RCC 7860 (cell line): ENCODE results near the gene CCDC175.

ENCODE experiments used
- DNase-seq: peaks from one replicate; pipeline ENCODE4 v3.0.0-alpha.2; 2015; ENCODE audit warnings: low spot score
- FAIRE-seq: peaks from 2 replicates; lab custom pipeline; 2012; peaks lifted over from hg19 to GRCh38; lab: Jason Lieb, UNC

The CCDC175 gene

DNA sequence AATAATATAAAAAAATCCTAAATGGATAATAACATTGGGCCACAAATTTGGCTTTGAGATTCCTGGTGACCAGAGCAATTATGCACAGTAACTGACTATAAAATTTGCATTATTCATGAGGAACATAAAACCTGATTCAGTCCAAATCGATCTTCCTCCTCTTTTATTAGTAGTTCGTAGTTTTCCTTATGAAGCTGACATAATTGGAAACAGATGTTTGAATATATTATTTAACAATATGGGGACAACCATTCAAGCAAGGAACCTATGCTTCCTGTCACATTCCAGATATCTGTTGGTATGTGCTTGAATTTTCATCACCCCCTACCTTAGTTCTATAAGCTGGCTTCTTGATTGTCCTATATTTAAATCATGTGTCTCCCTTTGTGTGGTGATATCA, 34.9 kb downstream of the CCDC175 start:
- no peak for DNase-seq
- no peak for FAIRE-seq

DNA sequence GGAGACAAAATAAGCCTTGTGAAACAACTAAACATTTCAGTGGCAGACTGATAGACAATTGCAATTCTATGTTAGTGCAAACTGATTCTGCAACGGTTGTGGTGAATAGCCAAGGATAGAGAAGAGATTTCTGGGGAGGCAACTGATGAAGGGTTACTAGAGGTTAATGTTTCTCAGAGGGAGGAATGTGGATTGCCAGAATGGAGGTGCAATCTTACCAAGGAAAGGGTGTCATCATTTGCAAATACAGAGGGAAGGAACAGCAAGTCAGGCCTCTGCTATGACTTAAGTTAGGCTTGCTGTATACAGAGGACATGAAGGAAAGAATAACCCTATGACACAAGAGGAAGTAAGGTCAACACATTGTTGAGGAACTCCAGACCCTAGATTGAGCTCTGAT, 35.8 kb downstream of the CCDC175 start:
- DNase-seq (no peak), FAIRE-seq (no peak)

DNA sequence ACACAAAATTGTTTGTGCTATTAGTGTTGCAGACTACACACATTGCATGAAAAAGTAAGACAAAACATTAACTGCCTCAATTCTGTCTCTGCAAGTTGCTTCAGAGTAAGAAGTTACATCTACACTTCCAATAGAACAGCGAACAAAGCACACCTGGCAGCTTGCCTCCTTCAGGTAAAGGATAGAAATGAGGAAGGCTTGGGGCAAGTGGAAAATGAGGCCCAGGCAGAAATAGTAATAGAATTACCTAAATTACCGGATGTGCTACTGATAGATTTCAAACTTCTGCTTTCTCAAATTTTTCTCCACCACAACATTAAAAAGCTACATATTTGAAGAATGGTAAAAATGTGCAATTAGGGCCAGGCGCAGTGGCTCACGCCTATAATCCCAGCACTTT, 37.7 kb downstream of the CCDC175 start:
- DNase-seq (no peak), FAIRE-seq (no peak)

DNA sequence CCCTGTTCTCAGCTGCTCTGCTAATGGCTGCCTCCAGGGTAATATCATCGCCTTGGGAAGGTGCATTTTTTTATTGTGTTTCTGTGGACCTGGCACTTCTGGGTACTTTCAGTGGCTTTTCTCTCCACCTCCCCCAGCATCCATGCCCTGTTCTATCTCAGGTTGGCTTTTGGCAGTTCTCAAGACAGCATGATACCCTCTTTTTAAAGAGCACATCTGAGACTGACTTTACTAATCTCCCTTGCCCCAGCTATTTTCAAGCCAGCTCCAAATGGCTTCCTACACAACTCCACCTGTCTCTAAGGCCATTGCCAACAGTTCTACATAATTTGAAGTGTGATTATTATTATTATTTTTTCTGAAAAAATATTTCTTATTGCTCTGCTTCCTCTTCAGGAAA, 39.1 kb downstream of the CCDC175 start:
- FAIRE-seq (no peak), DNase-seq (no peak)

DNA sequence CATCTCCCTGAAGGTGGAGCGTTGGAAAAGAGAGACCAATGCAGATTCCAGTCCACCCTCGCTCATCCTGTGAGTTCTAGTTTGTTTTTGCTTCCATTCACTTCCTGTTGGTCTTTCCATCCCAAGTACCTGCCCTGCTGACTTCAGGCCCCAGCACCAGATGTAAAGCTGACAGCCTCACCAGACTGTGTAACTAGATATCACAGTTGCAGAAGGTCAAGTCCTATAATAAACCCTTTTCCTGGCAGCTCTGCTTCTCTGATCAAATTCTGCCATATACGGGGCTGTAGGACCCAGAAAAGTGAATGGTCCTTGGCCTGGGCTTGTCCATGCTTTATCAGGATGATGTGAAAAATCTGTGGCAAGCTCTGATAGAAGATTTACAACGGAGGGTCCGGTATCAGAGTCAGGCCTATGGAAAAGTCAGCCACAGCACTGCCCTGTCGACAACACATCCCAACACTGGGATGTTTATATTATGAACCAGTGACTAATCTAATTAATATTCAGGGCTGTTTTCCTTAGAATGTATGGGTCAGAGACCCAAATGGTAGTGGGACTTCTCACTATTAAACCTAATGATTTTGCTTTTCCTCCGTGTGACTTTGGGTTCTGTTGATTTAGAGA, 42.1 kb downstream of the CCDC175 start:
- DNase-seq (no peak), FAIRE-seq (no peak)

DNA sequence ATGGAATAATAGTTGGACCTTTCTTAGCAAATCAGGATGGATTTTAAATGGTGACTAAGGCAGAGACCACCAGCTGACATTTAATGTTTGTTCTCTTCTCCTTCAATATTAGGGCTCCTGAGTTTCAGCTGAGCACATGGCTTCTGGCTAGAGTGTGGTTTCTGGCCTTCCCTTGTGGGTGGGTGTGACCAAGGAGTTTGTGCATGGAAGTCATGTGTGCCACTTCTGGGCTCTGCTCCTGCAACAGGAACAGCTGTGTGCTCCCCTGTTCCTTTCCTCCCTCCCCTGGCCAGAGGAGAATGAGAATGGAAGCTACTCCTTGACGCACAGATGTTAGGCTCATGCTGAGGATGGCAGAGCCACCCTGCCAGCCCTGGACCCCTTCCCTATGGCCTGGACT, 44.2 kb downstream of the CCDC175 start:
- DNase-seq, result no peak
- no peak for FAIRE-seq

DNA sequence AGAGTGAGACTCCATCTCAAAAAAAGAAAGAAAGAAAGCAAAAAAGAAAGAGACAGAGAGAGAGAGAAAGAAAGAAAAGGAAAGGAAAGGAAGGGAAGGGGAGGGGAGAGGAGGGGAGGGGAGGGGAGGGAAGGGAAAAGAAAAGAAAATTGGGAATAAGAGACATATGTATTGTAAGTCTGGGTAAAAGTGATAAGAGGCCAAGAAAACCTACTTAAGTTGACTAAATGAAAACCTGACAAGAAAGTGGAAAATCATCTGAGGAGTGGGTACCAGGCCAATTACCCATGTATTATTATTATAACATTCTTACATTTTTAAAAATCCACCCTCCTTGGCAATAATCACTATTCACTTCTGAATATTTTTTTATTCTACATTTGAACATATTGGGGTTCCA, 46.3 kb downstream of the CCDC175 start:
- DNase-seq, result no peak
- no peak for FAIRE-seq

DNA sequence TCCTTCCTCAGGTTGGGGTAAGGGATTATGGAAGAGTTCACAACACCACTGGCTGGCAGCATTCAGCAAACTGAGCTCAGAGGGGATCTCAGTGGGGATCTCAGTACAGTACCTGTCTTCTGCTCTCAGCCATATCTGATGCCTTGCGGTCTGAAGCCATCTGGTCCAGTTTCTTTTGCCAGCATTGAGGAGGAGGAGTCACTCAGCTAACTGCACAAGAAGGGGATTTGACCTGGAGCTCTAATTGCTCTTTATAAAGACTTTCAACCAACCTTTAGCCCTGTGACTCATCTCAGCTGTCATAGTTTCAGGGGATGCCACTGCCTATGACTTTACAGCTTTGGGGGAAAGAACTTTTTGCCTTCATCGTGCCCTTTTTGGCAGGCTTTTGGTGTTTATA, 47.4 kb downstream of the CCDC175 start:
- FAIRE-seq (no peak), DNase-seq (no peak)

DNA sequence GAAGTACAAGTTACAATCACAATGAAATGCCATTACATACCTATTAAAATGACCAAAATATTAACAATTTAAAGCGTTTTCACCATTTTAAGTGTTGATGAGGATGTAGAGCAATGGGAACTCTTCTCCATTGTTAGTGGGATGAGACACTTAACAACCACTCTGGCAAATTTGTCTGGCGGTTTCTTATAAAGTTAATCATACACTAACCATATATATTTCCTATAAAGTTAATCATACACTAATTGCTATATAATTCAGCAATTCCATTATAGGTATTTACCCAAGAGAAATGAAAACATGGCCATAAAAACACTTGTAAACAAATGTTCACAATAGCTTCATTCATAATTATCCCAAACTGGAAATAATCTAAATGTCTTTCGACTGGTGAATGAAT, 56.4 kb downstream of the CCDC175 start:
- DNase-seq, result no peak
- no peak for FAIRE-seq

DNA sequence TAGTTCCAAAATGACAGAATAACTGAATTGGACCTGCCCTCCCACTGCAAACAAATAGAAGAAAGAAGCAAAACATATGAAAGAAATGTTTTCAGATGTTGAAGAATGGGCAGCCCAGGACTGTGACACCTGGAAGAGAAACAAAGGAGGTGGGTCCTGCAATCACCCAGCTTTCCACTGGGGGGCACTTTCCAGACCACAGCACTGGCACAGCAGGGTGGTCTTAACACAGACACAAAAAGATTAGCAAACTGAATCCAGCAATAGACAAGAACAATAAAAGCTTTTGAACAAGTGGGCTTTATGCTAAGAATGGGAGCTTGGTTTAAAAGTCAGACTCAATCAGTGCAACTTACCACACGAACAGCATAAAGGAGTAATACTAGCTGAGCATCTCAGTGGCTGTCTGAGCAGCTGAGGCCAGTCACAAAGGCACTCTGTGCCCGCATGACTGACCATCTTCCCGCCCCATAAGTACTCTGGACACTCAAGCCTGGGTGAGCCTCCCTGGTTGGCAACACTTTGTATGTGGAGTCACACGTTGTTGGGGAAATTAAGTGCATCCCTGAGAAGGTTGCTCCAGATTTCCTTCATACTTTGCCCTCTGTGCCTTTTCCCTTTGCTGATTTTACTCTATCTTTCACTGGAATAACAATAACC, 64.6 kb downstream of the CCDC175 start:
- DNase-seq, result no peak

DNA sequence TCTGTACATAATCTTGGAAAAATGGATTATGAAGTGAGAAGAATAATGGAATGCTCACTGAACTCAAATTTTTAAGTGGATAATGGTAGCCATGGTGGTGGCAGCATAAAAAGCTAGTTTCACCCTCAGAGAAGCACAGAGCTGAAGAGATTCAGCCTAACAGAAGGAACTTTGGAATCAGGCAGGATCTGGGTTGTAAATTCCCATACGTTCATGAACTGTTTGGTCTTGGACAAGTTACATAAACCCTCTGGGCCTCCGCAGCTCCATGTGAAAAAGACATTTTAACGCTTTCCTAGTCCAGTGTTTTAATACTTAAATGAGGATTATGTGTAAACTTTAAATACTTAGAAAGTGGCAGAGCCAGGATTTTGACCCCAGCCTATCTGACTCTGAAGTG, 65.6 kb downstream of the CCDC175 start:
- FAIRE-seq, result no peak
- no peak for DNase-seq

More for the DNA sequence above, 64.6 kb downstream of the CCDC175 start:
- no peak for FAIRE-seq

DNA sequence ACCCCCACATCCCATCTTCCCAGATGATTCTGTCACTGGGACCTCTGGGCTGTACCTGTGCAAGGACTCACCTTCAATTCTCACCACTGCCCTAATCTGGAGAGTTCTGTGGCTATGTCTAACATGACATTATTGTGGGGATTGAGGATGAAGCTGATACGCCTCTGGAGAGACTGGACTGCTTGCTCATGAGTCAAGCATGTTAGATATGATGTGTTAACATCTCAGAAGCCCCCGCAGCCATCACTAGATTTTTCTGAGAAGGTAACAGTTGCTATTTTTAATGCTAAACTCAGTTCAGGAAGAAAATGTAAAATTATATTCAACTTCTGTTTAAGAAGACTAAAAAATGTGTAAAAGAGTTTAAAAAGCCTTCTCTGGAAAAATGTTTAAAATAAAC, 66.6 kb downstream of the CCDC175 start:
- FAIRE-seq (no peak), DNase-seq (no peak)

DNA sequence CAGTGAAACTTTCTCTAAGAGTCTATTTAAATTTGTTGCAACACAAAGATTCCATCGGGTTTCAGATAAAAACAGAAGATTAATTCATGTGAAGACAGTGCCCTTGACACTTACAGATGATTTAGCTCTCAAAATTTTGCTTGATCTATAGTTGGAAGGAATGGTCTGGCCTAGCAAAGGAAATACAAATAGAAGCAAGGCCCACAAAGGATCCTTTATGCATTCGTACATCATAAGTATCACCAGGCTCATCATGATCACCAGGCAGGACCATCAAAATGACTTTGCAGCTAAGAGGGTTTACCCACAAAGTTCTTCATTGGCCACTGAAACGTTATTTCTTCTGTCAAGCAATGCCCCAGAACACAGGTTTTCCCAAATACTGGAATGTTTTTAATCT, 67.5 kb downstream of the CCDC175 start:
- DNase-seq (no peak), FAIRE-seq (no peak)

DNA sequence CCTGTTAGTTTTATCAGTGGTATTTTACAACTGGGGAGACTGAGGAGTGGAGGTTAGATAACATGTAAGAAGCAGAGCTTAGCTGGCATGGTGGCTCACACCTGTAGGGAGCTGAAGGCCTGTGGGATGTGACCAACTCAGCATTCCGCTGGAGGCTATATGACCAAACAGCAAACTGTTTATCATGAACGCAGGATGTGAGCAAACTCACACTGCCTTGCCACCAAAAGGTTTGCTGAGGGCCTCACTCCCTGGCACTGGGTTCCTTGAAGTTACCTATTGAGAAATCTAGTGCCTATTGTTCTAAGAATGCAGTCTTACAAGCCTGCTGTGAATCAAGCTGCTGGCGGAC, 68.9 kb downstream of the CCDC175 start:
- DNase-seq (no peak), FAIRE-seq (no peak)

DNA sequence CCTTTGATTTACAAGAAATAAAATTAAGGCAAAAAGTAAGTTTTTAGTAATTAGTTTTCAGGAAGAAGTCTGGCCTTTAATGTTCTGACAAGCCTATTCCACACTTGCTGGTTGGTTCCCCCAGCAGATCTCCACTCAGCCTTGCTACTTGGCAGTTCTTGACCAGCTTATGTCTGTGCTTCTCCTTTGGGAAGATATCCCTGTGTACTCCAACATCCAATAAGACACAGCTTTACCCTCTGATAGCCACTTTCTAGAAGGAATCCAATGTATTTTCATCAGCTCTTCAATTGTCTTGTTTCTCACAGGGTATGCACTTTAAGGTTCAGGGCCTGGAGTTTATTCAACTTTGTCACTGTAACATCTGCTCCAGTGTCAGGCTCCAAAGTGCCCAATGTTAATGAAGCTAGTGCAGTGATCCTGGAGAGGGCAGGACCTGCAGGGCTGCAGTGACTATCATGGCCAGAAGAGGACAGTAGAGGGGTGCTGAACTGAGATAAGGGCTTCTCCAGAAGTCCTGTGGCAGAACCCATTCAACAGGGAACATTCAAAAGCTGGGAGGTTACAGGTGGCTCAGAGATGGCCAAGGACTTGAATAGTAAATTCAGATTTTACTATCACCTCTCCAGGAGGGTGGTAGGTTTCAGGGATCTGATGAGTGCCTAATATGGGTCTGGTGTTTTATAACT, 69.4 kb downstream of the CCDC175 start:
- FAIRE-seq (no peak), DNase-seq (no peak)

DNA sequence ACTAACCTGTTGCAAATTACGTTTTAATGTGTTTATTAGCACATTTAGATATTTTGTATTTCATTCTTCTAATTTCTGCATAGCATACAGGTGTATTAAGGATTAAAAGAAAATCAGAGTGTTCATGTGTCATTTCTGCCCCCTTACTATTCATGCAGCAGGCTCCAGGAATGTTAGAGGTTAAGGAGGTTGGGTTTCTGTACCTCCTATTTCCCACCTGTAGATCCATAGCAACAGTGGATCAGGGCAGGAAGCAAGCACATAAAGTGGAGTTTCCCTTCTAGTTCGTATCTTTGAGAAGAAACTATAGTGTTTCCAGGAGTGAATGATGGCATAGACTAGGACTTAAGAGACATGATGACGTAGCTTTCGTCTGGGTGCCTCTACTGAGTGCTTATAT, 73.4 kb downstream of the CCDC175 start:
- DNase-seq, result no peak
- FAIRE-seq, result no peak

DNA sequence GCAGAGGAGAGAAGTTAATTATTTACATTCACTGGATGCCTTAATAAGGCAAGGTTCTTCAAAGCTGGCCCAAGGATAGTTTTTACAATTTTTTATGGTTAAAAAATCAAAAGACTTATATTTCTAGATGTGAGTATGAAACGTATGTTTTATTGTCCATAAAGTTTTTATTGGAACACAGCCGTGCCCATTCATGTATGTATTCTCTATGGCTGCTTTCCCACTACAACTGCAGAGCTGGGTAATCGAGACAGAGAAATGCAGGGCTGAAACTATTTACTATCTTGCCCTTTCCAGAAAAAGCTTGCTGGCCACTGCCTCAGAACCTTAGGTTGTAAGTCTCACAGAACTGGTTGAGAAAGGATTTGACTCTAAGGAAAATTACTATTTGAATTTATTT, 75.9 kb downstream of the CCDC175 start:
- DNase-seq (no peak), FAIRE-seq (no peak)

DNA sequence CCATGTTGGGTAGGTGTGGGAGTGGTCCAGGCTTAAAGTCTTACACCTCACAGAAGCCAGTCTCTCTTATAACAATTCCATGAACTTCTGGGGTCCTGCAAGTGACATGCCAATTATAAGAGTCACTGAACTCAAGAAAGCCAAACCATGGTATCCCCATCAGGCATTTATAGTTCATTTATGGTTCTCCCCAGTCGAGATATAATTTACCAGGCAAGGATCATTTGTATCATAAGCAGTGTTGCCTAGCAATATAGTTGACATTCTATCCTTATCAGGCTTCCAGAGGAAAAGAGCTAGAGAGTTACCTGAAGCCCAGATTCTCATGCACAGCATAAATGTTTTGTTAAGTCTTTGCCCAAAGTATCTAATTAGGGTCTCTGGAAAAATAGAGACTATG, 84.2 kb downstream of the CCDC175 start:
- DNase-seq (no peak), FAIRE-seq (no peak)

DNA sequence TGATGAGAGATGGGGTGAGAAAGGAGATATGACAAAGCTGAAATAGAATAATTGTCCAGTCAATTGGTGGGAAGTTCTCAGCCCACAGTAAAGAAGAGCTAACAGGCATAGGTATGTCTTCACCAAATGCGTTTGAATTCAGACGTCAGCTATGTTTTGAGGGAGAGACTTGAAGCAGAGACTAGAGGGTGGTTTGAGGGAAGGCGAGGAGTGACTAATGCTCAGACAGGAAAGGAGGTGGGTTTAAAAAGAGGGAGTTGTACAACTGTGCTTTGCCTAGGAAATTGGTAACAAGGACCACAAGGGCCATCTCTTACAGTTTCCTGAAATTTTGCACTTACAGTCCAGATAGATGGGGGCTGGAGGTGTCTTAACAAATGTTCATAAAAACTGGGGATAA, 85.9 kb downstream of the CCDC175 start:
- no peak for FAIRE-seq
- no peak for DNase-seq

DNA sequence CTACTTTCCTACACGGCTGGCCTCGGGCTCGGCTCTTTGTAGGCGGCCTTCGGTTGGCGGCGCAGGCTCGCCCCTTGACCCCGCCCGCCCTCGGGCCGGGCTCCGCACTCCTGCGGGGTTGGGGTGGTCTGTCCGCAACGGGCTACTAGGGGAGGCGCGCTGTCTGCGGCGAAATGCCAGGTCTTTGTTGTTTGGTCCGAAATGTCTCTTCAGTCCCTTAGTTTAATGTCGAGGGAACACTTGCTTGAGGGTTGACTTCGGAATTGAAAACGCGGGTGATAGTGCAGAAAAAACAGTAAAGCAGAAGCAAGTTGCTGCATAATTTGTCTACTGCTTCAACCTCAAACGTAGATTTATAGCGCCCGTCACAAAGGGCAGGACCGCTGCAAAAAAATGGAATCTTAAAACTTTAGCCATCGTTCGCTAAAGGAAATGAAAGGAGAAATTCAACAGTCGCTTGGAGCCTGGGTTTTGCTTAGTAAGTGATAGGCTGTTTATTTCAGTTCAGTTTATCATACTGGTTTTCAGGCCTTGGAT, 91.9 kb downstream of the CCDC175 start:
- DNase-seq (no peak), FAIRE-seq (no peak)

DNA sequence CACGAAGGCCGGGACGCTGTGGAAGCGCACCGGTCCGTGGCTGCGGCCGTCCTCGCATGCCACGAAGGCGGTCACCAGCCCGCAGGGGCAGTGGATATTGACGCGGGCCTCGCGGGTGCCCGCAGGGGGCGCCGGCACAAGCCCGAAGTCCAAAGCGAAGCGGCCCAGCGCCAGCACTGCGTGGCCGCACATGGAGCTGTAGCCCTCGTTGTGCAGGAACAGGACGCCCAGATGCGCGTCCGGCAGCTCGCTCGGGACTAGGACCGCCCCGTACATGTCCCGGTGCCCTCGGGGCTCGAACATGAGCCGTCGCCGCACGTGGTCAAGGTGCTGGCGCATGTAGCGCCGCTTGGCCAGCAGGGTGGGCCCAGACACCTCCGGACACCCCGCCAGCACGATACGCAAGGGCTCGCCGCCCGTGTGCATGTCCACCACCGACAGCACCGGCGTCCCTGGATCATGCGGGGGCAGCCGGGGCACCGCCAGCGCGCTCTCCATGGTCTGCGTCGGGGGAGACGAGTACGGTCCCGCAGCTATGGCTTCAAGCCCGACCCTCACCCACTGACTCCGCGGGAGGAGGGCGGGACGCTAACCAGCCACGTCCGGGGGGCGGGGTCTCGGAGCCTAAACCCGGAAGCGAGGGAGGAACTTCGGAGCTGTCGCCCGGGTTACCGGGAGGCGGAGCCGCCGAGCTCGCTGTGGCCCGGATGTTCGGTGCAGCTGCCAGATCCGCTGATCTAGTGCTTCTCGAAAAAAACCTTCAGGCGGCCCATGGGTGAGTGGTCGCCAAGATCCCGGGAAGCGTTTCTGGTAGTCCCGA, 92.6 kb downstream of the CCDC175 start, which contains the start of the genes JKAMP and L3HYPDH:
Gene JKAMP (plus strand): TSS at position 699 of the 820 bp plus-strand sequence. CDS start 73 bp downstream, at position 772.
Gene L3HYPDH (minus strand): TSS at position 590 of the 820 bp plus-strand sequence. CDS start 92 bp downstream, at position 498.
- FAIRE-seq (no peak), DNase-seq (peak; percentile 73)
